ENCODE measurements around the gene MRM3.

DNA sequence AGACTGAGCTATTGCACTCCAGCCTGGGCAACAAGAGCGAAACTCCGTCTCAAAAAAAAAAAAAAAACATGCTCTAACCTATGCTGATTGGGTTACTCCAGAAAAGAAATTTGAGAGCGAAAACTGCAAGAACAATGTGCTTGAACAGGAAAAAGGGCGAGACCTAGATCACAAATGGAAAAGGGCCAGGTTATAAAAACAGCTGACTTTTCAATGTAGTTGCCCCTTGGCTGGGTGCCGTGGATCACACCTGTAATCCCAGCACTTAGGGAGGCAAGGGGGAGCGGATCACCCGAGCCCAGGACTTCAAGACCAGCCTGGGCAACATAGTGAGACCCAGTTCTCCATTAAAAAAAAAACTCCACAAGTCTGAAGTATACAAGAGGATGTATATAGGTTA, 48.8 kb downstream of the MRM3 start:
- TF ChIP-seq, protein P1, sequence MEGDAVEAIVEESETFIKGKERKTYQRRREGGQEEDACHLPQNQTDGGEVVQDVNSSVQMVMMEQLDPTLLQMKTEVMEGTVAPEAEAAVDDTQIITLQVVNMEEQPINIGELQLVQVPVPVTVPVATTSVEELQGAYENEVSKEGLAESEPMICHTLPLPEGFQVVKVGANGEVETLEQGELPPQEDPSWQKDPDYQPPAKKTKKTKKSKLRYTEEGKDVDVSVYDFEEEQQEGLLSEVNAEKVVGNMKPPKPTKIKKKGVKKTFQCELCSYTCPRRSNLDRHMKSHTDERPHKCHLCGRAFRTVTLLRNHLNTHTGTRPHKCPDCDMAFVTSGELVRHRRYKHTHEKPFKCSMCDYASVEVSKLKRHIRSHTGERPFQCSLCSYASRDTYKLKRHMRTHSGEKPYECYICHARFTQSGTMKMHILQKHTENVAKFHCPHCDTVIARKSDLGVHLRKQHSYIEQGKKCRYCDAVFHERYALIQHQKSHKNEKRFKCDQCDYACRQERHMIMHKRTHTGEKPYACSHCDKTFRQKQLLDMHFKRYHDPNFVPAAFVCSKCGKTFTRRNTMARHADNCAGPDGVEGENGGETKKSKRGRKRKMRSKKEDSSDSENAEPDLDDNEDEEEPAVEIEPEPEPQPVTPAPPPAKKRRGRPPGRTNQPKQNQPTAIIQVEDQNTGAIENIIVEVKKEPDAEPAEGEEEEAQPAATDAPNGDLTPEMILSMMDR (conservative IDR thresholded peaks at IDR 0.05) = no peak
- no peak for TF ChIP-seq ZFX (IDR thresholded peaks at IDR 0.05)
